ENCODE measurements around the gene LDHD.

Gene LDHD

GRCh38 chr16:75080205-75081029, 36.2 kb downstream of the LDHD start:
- Histone ChIP-seq H3K4me2 (ENCODE audit: low read length) (no peak overlapping the region), H3K4me3 (ENCODE audit: low read length) (no peak overlapping the region)

DNA sequence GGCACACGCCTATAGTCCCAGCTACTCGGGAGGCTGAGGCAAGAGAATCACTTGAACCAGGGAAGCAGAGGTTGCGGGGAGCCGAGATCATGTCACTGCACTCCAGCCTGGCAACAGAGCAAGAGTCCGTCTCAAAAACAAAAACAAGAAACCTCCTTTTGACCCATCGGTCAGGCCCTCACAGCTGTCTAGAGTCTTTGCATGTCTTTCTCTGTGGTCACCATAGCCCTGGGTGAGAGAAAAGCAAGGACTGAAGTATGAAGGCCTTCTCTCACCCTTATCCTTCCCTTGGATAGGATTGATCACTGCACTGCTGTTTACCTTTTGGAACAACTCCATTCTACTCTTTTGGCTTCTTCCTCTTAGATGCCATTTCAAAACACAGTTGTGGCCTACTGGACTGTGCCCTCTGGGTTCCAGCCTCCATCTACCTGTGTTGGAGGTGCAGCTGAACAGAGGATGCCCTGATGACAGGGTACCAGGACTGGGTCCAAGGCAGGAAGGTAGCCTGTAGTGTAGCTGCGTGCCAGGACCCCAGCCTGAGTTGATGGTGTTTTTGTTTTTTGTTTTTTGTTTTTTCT, 37.1 kb downstream of the LDHD start:
- Histone ChIP-seq H3K9me2 (replicated peaks; ENCODE audit: control insufficient read depth, low read length) (no peaks in the 10 kb centered on the region), H3K4me3 (ENCODE audit: low read length) (no peak overlapping the region), H3K4me1 (ENCODE audit: control insufficient read depth, low read length) (peaks cover 41% of the 10 kb centered on the region), H3K27ac (ENCODE audit: low read depth, low read length) (no peak overlapping the region), H4K20me1 (ENCODE audit: control insufficient read depth, insufficient read depth, low read depth, low read length) (no peaks in the 10 kb centered on the region; the same call in 1 of the 2 replicates), H3F3A (ENCODE audit: control insufficient read depth, insufficient read depth) (peaks cover 11% of the 10 kb centered on the region), H3K79me2 (ENCODE audit: control insufficient read depth, low read length) (peaks cover 12% of the 10 kb centered on the region), H3K27me3 (ENCODE audit: control insufficient read depth, low read length) (no peaks in the 10 kb centered on the region), H3K4me2 (ENCODE audit: low read length) (no peak overlapping the region), H3K36me3 (ENCODE audit: control insufficient read depth, low read length) (no peaks in the 10 kb centered on the region), H3K9me3 (ENCODE audit: control insufficient read depth, insufficient read depth, low read length) (no peaks in the 10 kb centered on the region)
- TF ChIP-seq EZH2phosphoT487 (IDR thresholded peaks at IDR 0.05; ENCODE audit: borderline replicate concordance, low read length) (no peak), CTCF (IDR thresholded peaks at IDR 0.05; ENCODE audit: low read depth, low read length, poor library complexity, severe bottlenecking) (no peak)

More at GRCh38 chr16:75080205-75081029, 36.2 kb downstream of the LDHD start:
- H3K79me2 ChIP-seq (ENCODE audit: control insufficient read depth, low read length): peaks cover 10% of the 10 kb centered on the region
- no peak for TF ChIP-seq EZH2phosphoT487 (IDR thresholded peaks at IDR 0.05; ENCODE audit: borderline replicate concordance, low read length)
- TF ChIP-seq CTCF (IDR thresholded peaks at IDR 0.05; ENCODE audit: low read depth, low read length, poor library complexity, severe bottlenecking): no peak
- no peaks in the 10 kb centered on the region for H3K36me3 ChIP-seq (ENCODE audit: control insufficient read depth, low read length)
- no peaks in the 10 kb centered on the region for H3K9me3 ChIP-seq (ENCODE audit: control insufficient read depth, insufficient read depth, low read length)
- peaks cover 39% of the 10 kb centered on the region for H3K4me1 ChIP-seq (ENCODE audit: control insufficient read depth, low read length)
- H4K20me1 ChIP-seq (ENCODE audit: control insufficient read depth, insufficient read depth, low read depth, low read length): no peaks in the 10 kb centered on the region; the same call in 1 of the 2 replicates
- H3F3A ChIP-seq (ENCODE audit: control insufficient read depth, insufficient read depth): peaks cover 7% of the 10 kb centered on the region; the same call in 1 of the 2 replicates
- H3K27ac ChIP-seq (ENCODE audit: low read depth, low read length): no peak overlapping the region
- H3K27me3 ChIP-seq (ENCODE audit: control insufficient read depth, low read length): no peaks in the 10 kb centered on the region
- H3K9me2 ChIP-seq (replicated peaks; ENCODE audit: control insufficient read depth, low read length): no peaks in the 10 kb centered on the region

DNA sequence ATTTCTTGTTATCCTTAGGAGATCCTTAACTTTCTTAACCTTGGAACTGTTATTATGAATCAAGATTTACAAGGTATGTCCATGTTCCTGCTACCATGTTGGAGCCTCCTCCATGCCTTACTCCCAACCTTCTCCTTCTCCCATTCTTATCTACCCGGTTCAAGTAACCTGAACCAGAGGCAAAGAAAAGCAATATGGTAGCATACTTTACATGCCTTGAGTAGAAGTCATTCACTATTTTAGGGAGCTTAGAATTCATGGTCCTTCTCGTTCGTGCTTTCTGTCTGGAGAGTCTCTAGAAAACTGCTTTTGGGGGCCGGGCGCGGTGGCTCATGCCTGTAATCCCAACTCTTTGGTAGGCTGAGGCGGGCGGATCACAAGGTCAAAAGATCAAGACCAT, 37.7 kb downstream of the LDHD start:
- no peak overlapping the region for H3K4me3 ChIP-seq (ENCODE audit: low read length)
- H3K9me2 ChIP-seq (replicated peaks; ENCODE audit: control insufficient read depth, low read length): no peaks in the 10 kb centered on the region
- H3K9me3 ChIP-seq (ENCODE audit: control insufficient read depth, insufficient read depth, low read length): no peaks in the 10 kb centered on the region
- H3F3A ChIP-seq (ENCODE audit: control insufficient read depth, insufficient read depth): peaks cover 11% of the 10 kb centered on the region
- H4K20me1 ChIP-seq (ENCODE audit: control insufficient read depth, insufficient read depth, low read depth, low read length): no peaks in the 10 kb centered on the region; the same call in 1 of the 2 replicates
- TF ChIP-seq EZH2phosphoT487 (IDR thresholded peaks at IDR 0.05; ENCODE audit: borderline replicate concordance, low read length): no peak
- TF ChIP-seq CTCF (IDR thresholded peaks at IDR 0.05; ENCODE audit: low read depth, low read length, poor library complexity, severe bottlenecking): no peak
- H3K4me2 ChIP-seq (ENCODE audit: low read length): no peak overlapping the region
- peaks cover 16% of the 10 kb centered on the region for H3K79me2 ChIP-seq (ENCODE audit: control insufficient read depth, low read length)
- peaks cover 46% of the 10 kb centered on the region for H3K4me1 ChIP-seq (ENCODE audit: control insufficient read depth, low read length)
- no peaks in the 10 kb centered on the region for H3K27me3 ChIP-seq (ENCODE audit: control insufficient read depth, low read length)
- H3K27ac ChIP-seq (ENCODE audit: low read depth, low read length): no peak overlapping the region
- no peaks in the 10 kb centered on the region for H3K36me3 ChIP-seq (ENCODE audit: control insufficient read depth, low read length)
